AG09319 (cell line): ENCODE data around the gene KCNG4.

Source experiments
- DNase-seq: peaks from one replicate; pipeline ENCODE4 v3.0.0-alpha.2; 2010; ENCODE audit warnings: low read depth; ENCODE audit errors: extremely low read depth
- CTCF ChIP-seq: IDR thresholded peaks from 2 replicates; pipeline ENCODE4 v1.5.1; 2011; ENCODE audit warnings: low read depth, mild to moderate bottlenecking, inconsistent platforms, low read length, moderate library complexity

KCNG4 gene

GRCh38 chr16:84182680-84183571 lies 56.9 kb downstream of the KCNG4 start:
- DNase-seq = no peak
- no peak for TF ChIP-seq CTCF

GRCh38 chr16:84182104-84182503 lies 57.7 kb downstream of the KCNG4 start:
- TF ChIP-seq CTCF = no peak
- DNase-seq = no peak

DNA sequence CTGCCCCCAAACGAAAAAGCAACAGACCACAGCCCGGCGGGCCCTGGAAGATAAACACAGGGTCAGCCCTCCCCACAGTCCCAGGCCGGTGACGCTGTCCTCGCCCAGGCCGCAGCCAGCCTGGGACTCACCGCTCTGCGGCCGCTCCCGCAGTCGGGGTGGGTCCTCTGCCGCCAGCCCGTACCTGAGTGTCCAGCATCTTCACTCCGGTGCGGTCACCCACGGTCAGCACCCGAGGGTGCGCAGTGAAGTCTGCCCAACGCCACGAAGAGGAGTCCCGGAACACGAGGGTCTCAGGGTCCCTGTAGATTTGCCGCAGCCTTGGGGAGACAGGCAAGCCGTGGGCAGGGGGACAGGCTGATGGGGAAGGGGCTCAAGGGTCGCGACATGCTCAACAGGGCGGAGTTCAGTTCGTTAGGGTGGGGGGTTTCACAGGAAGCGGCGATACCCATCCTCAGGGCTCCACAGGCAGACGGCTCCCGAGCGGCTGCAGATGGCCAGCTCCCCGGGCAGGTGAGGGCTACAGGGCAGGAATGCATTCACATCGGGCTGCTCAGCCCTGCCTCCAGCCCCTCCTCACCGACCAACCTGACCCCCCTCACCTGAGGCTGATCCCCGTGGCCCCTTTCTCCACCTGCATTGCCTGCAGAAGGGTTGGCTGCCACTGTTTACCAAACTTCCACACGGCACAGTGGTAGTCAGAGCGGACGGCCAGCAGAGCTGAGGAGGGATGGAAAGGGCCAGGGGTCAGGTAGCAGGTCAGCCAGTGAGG lies 58.5 kb downstream of the KCNG4 start:
- DNase-seq = no peak
- TF ChIP-seq CTCF = no peak

GRCh38 chr16:84180519-84181140 lies 59.2 kb downstream of the KCNG4 start:
- DNase-seq = no peak

DNA sequence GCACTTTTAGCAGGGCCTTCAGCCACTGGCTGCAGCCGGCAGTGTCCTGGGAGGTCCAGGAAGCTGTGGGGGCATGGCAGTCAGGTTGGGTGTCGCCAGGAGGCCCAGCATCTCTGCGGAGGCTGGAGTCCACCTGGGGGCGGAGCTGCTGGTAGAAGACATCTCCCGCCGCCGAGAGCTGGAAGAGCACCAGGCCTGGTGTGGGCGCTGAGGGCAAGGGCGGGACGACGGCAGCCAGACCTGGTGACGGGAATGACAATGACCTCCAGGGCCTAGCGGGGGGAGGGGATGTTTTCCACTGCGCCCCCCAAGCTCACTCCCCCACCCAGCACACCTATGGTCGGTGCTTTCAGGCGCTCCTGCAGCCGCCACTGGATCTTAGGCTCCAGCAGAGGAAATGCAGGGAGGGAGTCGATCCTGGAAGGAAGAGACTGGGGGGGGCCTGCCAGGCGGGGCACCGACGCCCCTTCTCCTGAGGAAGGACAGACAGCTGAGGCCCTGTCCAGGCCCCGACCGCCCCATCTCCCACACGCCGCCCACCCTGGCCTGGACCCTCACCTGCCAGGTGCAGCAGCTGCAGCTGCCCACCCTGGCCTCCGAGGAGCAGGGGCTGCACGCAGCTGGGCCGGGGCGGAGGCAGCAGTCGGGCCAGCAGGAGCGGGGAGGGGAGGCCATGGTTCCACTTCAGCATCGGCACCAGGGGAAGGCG lies 60.0 kb downstream of the KCNG4 start:
- no peak for DNase-seq
- TF ChIP-seq CTCF = no peak

More at GRCh38 chr16:84180519-84181140, 59.2 kb downstream of the KCNG4 start:
- no peak for TF ChIP-seq CTCF

DNA sequence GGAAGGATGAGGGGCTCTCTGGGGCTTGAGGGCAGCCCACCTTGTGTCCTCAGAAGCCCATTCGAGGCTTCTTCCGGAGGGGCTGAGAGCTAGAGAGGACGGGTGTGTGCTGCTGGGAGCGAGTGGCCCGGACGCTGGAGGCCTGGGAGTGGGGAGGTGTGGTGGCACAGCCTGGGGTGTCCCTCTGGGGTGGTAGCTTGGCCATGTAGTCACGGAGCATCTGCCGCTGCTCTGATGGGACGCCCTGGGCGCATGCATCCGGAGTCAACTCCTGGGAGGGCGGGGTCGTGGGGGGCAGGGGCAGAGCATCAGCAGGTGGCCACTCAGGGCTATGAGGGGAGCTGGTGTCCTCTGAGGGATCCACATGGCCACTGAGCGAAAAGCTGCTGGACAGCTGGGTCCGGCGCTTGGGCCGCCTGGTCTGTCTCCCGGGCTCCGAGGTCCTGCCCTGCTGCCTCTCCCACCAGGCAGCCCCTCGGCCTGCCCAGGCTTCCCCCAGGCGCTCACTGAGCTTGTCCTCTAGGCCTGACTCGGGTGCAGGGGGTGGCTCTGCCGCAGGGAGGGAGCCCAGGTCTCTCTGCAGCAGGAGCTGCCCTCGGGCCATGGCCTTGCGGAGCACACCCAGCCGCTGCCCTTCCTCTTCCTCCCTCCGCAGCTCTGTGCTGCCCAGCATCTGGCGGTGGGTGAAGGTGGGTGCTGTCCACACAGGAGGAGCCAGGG lies 60.8 kb downstream of the KCNG4 start:
- no peak for TF ChIP-seq CTCF
- no peak for DNase-seq
